GM21825 (cell line): ENCODE measurements around the gene CUX1.
"Not testable (repeated sequence)": the region's sequence is repeated elsewhere in the genome, so short reads cannot be mapped to it uniquely, and the experiment has no call there.

Experiments
- ATAC-seq: cut with Tn5 transposase; IDR thresholded peaks from one replicate; pipeline ENCODE4 v1.9.1; 2021; ENCODE audit warnings: mild to moderate bottlenecking, moderate library complexity; ENCODE audit not compliant: unreplicated experiment

The CUX1 gene

GRCh38 chr7:101798173-101798572, 19.3 kb upstream of the CUX1 start:
- ATAC-seq = not testable (repeated sequence)

GRCh38 chr7:101803203-101804087, 14.0 kb upstream of the CUX1 start:
- no peak for ATAC-seq

GRCh38 chr7:101804088-101804963, 13.1 kb upstream of the CUX1 start:
- ATAC-seq = no peak

GRCh38 chr7:101804967-101805366, 12.5 kb upstream of the CUX1 start:
- no peak for ATAC-seq

GRCh38 chr7:101812595-101812994, 4.8 kb upstream of the CUX1 start:
- ATAC-seq = no peak

- no peak for ATAC-seq
These were observed 3.9 kb upstream of the CUX1 start for GRCh38 chr7:101813402-101814019.

GRCh38 chr7:101814081-101814990, 3.1 kb upstream of the CUX1 start:
- peak; percentile 36 for ATAC-seq

GRCh38 chr7:101814991-101815825, 2.2 kb upstream of the CUX1 start:
- peak; percentile 27 for ATAC-seq

GRCh38 chr7:101815826-101816594, 1.4 kb upstream of the CUX1 start:
- peak; percentile 59 for ATAC-seq

GRCh38 chr7:101816595-101817470, 593 bp upstream of the CUX1 start:
- ATAC-seq = peak; percentile 17

- ATAC-seq = no peak
These were observed 1.1 kb downstream of the CUX1 start for GRCh38 chr7:101818287-101819071.

GRCh38 chr7:101819183-101819582, 1.8 kb downstream of the CUX1 start:
- ATAC-seq = no peak

GRCh38 chr7:101819913-101820522, 2.6 kb downstream of the CUX1 start:
- ATAC-seq = no peak

- no peak for ATAC-seq
These were observed 3.3 kb downstream of the CUX1 start for GRCh38 chr7:101820703-101821102.

GRCh38 chr7:101822632-101823031, 5.2 kb downstream of the CUX1 start:
- not testable (repeated sequence) for ATAC-seq

- ATAC-seq = no peak
These were observed 5.7 kb downstream of the CUX1 start for GRCh38 chr7:101823096-101823495.
